RWPE2 (cell line): ENCODE results near the gene LAMA1.

Experiments used
- ATAC-seq: fragments of 200-7000 bp; cut with Tn5 transposase; 3 replicates; pipeline ENCODE4 v1.9.1; 2021; ENCODE audit warnings: low read depth
- DNase-seq: peaks from one replicate; pipeline ENCODE4 v3.0.0-alpha.2; 2020; ENCODE audit warnings: low spot score
- H3K27ac ChIP-seq: fragments of 450-650 bp; 2 replicates; pipeline ENCODE4 v1.5.1; 2017; ENCODE audit warnings: mild to moderate bottlenecking; ENCODE audit not compliant: poor library complexity, severe bottlenecking
- H3K27me3 ChIP-seq: fragments of 250-450 bp; sonication (Bioruptor Pico); 2 replicates; pipeline ENCODE4 v1.5.1; 2021; ENCODE audit warnings: mild to moderate bottlenecking, moderate library complexity; ENCODE audit not compliant: insufficient read depth, poor library complexity, severe bottlenecking
- H3K36me3 ChIP-seq: fragments of 250-450 bp; sonication (Bioruptor Pico); 2 replicates; pipeline ENCODE4 v1.5.1; 2020; ENCODE audit warnings: low read depth, mild to moderate bottlenecking, moderate library complexity
- H3K4me1 ChIP-seq: fragments of 250-450 bp; sonication (Bioruptor Pico); 2 replicates; pipeline ENCODE4 v1.5.1; 2021; ENCODE audit warnings: mild to moderate bottlenecking, moderate library complexity; ENCODE audit not compliant: insufficient read depth, poor library complexity, severe bottlenecking
- H3K4me3 ChIP-seq: fragments of 250-450 bp; sonication (Bioruptor Pico); 2 replicates; pipeline ENCODE4 v1.5.1; 2021; ENCODE audit warnings: mild to moderate bottlenecking, moderate library complexity; ENCODE audit not compliant: severe bottlenecking
- H3K9me3 ChIP-seq: fragments of 250-450 bp; sonication (Bioruptor Pico); 2 replicates; pipeline ENCODE4 v1.5.1; 2021; ENCODE audit warnings: mild to moderate bottlenecking, moderate library complexity; ENCODE audit not compliant: severe bottlenecking
- CTCF ChIP-seq: fragments of 450-650 bp; IDR thresholded peaks from one replicate; pipeline ENCODE4 v1.5.1; 2017; ENCODE audit warnings: mild to moderate bottlenecking, moderate library complexity; ENCODE audit not compliant: poor library complexity, severe bottlenecking

Gene LAMA1

DNA sequence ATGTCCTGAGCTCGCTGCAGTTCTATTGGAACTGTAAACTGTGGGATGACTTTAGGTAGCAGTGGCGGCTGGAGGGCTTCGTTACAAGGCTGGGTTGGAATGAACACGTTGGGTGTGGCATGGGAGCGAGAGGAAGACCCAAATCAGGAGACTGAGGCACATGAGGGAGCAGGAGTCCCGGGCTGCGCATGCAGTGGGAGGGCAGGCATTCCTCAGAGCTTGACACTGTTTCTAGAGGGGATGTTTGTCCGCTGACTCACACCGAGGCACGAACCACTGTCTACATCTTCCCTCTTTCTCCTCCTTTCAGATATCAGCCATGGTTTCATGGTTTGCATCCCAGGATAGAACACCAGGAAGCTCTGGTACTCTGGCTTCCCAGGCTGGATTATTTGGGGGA is 40.6 kb upstream of the LAMA1 start:
- H3K27me3 ChIP-seq = no peaks in the 10 kb centered on the region
- no peaks in the 10 kb centered on the region for H3K9me3 ChIP-seq
- DNase-seq (no peak), ATAC-seq (no peak)
- H3K4me3 ChIP-seq = no peak overlapping the region
- H3K27ac ChIP-seq = no peak overlapping the region
- TF ChIP-seq CTCF = no peak
- no peaks in the 10 kb centered on the region for H3K4me1 ChIP-seq
- no peaks in the 10 kb centered on the region for H3K36me3 ChIP-seq

GRCh38 chr18:7157760-7158159 is 40.2 kb upstream of the LAMA1 start:
- ATAC-seq (no peak), DNase-seq (no peak)
- no peaks in the 10 kb centered on the region for H3K36me3 ChIP-seq
- no peak overlapping the region for H3K4me3 ChIP-seq
- no peaks in the 10 kb centered on the region for H3K9me3 ChIP-seq
- no peaks in the 10 kb centered on the region for H3K4me1 ChIP-seq
- no peak overlapping the region for H3K27ac ChIP-seq
- no peak for TF ChIP-seq CTCF
- H3K27me3 ChIP-seq = no peaks in the 10 kb centered on the region

- no peak for TF ChIP-seq CTCF
- H3K4me3 ChIP-seq = no peak overlapping the region
- H3K36me3 ChIP-seq = no peaks in the 10 kb centered on the region
- no peak for ATAC-seq
- H3K4me1 ChIP-seq = no peaks in the 10 kb centered on the region
- no peaks in the 10 kb centered on the region for H3K9me3 ChIP-seq
- H3K27ac ChIP-seq = no peak overlapping the region
- H3K27me3 ChIP-seq = no peaks in the 10 kb centered on the region
- no peak for DNase-seq
Observed at GRCh38 chr18:7155887-7156286, 38.3 kb upstream of the LAMA1 start.

GRCh38 chr18:7155092-7155491 is 37.5 kb upstream of the LAMA1 start:
- Histone ChIP-seq H3K27me3 (no peaks in the 10 kb centered on the region), H3K36me3 (no peaks in the 10 kb centered on the region), H3K27ac (no peak overlapping the region), H3K4me1 (no peaks in the 10 kb centered on the region), H3K4me3 (no peak overlapping the region), H3K9me3 (no peaks in the 10 kb centered on the region)
- no peak for TF ChIP-seq CTCF
- DNase-seq (no peak), ATAC-seq (no peak)

DNA sequence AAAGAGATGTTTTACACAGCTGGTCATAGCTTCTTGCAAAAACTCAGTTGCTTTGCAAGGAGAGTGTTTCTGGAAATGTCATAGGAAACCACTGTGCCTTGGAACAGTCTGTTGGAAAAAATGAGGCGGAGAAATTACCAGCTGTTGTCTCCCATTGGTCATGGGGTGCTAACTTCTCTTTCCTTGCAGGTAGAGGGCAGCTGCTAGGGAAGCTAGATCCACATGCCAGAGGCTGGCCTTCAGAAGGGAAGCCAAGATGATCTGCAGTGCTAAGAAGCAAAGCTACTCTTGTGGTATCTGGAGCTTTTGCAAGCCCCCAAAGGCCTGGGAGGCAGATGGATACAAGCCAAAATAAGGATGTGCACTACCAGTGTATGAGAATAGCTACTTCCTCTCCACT is 34.8 kb upstream of the LAMA1 start:
- H3K36me3 ChIP-seq = no peaks in the 10 kb centered on the region
- no peak for TF ChIP-seq CTCF
- DNase-seq (no peak), ATAC-seq (no peak)
- H3K4me1 ChIP-seq = no peaks in the 10 kb centered on the region
- H3K9me3 ChIP-seq = no peaks in the 10 kb centered on the region
- no peak overlapping the region for H3K27ac ChIP-seq
- no peaks in the 10 kb centered on the region for H3K27me3 ChIP-seq
- H3K4me3 ChIP-seq = no peak overlapping the region
